Activated naive CD8-positive, alpha-beta T cell treated with anti-CD3 and anti-CD28 coated beads for 36 hours (primary cell): ENCODE data around the gene B3GNT3. TPM values are rescaled to one million over a fixed set of nuclear protein-coding genes. Genes with fewer than 3 reads are reported as not detected.
"Not testable (repeated sequence)": the region's sequence is repeated elsewhere in the genome, so short reads cannot be mapped to it uniquely, and the experiment has no call there.

Source experiments
- DNase-seq: peaks from one replicate; pipeline ENCODE4 v3.0.0; 2021
- H3K27ac Mint-ChIP-seq: one replicate; pipeline ENCODE4 v1.8.0; 2022; ENCODE audit warnings: mild to moderate bottlenecking, moderate library complexity, mixed read lengths
- H3K27me3 Mint-ChIP-seq: one replicate; pipeline ENCODE4 v1.8.0; 2022; ENCODE audit warnings: mild to moderate bottlenecking, mixed read lengths
- H3K36me3 Mint-ChIP-seq: one replicate; pipeline ENCODE4 v1.8.0; 2021; ENCODE audit warnings: mild to moderate bottlenecking, mixed read lengths
- H3K4me1 Mint-ChIP-seq: one replicate; pipeline ENCODE4 v1.8.0; 2021; ENCODE audit warnings: mixed read lengths
- H3K4me3 Mint-ChIP-seq: one replicate; pipeline ENCODE4 v1.8.0; 2022; ENCODE audit warnings: mild to moderate bottlenecking, moderate library complexity, mixed read lengths
- H3K9me3 Mint-ChIP-seq: one replicate; pipeline ENCODE4 v1.8.0; 2022; ENCODE audit warnings: mixed read lengths
- total RNA-seq, 2 experiments: library from RNA; stranded (reverse); gene quantifications; one replicate each; pipeline ENCODE4 v1.2.3, GENCODE V29; 2021

Gene B3GNT3
- total RNA-seq, 2 experiments from 2014 or later, result not detected

DNA sequence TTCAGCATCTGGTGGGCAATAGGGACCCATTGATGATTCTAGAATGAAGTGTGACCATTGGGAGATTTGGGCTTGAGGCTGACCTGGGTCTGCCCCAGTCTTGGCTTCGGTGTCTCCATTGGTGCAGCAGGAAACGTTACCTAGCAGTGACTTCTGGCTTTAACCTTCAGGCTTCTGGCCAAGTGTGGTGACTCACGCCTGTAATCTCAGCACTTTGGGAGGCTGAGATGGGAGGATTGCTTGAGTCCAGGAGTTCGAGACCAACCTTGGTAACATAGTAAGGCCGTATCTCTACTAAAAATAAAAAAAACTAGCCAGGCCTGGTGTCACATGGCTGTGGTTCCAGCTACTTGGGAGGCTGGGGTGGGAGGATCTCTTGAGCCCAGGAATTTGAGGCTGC, 36.4 kb upstream of the B3GNT3 start:
- Mint-ChIP-seq H3K27ac (peak overlapping the region; percentile 1), H3K4me1 (peaks cover 41% of the 10 kb centered on the region), H3K4me3 (no peak overlapping the region), H3K27me3 (no peaks in the 10 kb centered on the region), H3K36me3 (peaks cover 50% of the 10 kb centered on the region), H3K9me3 (no peaks in the 10 kb centered on the region)
- DNase-seq, result no peak

DNA sequence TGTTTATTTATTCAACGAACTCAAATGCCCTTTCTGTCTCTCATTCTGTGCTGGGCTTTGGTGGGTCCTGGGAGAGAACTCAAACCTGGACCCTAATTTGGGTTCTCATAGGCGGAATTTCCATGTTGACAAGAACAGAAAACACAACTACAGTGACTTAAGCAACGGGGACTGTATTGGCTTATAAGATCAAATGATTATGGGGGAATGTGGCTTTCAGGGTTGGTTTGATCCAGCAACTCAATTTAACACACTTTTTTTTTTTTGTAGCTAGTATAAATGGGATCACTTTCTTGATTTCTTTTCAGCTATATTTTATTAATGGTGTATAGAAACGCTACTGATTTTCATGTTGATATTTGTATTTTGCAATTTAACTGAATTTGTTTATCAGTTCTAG, 33.8 kb upstream of the B3GNT3 start:
- DNase-seq, result no peak
- no peaks in the 10 kb centered on the region for H3K9me3 Mint-ChIP-seq
- no peaks in the 10 kb centered on the region for H3K27me3 Mint-ChIP-seq
- no peak overlapping the region for H3K4me3 Mint-ChIP-seq
- H3K36me3 Mint-ChIP-seq, result peaks cover 52% of the 10 kb centered on the region
- H3K4me1 Mint-ChIP-seq, result peaks cover 25% of the 10 kb centered on the region
- H3K27ac Mint-ChIP-seq, result no peak overlapping the region

DNA sequence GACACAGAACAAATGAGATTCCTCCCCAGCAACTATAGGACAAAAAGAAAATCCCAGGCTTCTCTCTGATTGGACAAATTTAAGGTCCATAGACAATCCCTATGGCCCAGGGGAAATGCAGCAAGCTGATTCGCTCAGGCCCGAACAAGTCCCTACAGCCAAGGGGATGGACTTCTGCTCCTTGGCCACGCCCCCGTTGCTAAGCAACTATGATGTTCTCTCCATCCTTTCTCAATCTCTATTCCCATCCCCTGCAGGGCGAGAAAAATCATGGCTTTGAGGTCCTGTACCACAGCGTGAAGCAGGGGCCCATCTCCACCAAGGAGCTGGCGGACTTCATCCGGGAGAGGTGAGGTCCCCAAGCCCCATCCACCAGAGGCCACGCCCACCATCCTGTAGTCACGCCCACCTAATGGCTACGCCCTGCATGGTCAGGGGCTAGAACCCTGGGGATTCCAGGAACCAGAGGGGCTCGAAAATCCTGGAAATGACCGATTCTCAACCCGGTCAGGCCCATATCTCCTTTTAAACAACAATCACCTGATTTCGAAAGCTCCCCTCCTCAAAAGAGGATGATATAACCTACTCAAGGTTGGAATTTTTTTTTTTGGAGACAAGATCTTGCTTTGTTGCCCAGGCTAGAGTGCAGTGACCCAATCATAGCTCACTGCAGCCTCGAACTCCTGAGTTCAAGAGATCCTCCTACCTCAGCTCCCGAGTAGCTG, 32.3 kb upstream of the B3GNT3 start:
- Mint-ChIP-seq H3K4me3 (no peak overlapping the region), H3K27ac (peak overlapping the region; percentile 51), H3K36me3 (peaks cover 39% of the 10 kb centered on the region), H3K4me1 (peaks cover 19% of the 10 kb centered on the region), H3K27me3 (no peaks in the 10 kb centered on the region), H3K9me3 (no peaks in the 10 kb centered on the region)
- no peak for DNase-seq

DNA sequence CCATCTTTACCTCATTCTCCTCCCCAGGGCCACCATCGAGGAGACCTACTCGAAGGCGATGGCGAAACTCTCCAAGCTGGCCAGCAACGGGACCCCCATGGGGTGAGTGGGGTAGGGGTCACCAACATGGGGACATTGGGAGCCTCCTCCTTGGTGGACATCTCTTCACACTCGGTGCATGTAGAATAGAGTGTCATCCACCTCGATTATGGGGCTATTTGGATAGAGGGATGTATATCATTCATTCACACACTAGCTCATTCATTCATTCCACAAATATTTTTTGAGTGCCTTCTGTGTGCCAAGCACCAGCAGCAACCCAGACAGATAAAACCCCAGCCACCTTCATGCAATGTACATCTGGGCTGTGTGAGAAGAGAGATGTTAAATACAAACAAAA, 30.6 kb upstream of the B3GNT3 start:
- Mint-ChIP-seq H3K27me3 (no peaks in the 10 kb centered on the region), H3K4me3 (no peak overlapping the region), H3K4me1 (peaks cover 13% of the 10 kb centered on the region), H3K36me3 (peaks cover 34% of the 10 kb centered on the region), H3K27ac (no peak overlapping the region), H3K9me3 (no peaks in the 10 kb centered on the region)
- no peak for DNase-seq

DNA sequence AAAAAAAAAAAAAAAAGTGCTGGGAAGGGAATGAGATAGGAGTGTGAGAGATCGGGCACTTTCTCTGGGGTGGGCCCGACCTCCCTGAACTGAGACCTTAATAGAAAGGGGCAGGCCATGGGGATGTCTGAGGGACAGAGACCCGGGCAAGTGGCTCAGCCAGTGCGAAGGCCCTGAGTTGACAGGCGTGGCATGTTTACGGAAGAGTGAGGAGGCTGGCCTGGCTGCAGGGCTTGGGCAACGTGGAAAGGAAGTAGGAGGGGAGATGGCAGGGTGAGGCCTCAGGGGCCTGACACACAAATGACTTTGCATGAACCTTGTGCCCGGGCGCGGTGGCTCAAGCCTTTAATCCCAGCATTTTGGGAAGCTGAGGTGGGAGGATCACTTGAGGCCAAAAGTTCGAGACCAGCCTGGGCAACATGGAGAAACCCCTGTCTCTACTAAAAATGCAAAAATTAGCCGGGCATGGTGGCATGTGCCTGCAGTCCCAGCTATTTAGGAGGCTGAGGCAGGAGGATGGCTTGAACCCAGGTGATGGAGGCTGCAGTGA, 29.8 kb upstream of the B3GNT3 start:
- Mint-ChIP-seq H3K4me3 (no peak overlapping the region), H3K4me1 (peaks cover 8% of the 10 kb centered on the region), H3K27me3 (no peaks in the 10 kb centered on the region), H3K36me3 (peaks cover 30% of the 10 kb centered on the region), H3K9me3 (no peaks in the 10 kb centered on the region), H3K27ac (no peak overlapping the region)
- no peak for DNase-seq

DNA sequence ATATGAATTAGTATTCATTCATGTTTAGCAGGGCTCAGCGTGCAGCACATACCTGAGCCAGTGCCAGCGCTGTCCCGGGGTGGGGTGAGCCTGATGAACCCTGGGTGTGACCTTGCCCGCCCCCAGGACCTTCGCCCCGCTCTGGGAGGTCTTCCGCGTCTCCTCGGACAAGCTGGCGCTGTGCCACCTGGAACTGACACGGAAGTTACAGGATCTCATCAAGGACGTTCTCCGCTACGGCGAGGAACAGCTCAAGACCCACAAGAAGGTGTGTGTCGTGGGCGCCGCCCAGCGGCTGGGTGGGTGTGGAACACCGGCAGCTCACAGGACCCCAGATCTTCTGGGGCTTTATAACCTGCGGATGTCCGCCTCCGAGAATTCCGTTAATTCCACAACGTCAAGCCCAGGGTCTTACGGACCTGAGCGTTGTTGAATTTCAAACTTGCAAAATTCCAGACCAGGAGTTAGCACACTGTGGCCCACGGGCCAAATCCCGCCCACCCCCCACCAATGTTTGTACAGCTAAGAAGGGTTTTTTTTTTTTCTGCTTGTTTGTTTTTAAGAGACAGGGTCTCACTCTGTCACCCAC, 28.3 kb upstream of the B3GNT3 start:
- Mint-ChIP-seq H3K4me1 (peaks cover 3% of the 10 kb centered on the region), H3K27me3 (no peaks in the 10 kb centered on the region), H3K4me3 (no peak overlapping the region), H3K9me3 (no peaks in the 10 kb centered on the region), H3K36me3 (peaks cover 21% of the 10 kb centered on the region), H3K27ac (no peak overlapping the region)
- no peak for DNase-seq

DNA sequence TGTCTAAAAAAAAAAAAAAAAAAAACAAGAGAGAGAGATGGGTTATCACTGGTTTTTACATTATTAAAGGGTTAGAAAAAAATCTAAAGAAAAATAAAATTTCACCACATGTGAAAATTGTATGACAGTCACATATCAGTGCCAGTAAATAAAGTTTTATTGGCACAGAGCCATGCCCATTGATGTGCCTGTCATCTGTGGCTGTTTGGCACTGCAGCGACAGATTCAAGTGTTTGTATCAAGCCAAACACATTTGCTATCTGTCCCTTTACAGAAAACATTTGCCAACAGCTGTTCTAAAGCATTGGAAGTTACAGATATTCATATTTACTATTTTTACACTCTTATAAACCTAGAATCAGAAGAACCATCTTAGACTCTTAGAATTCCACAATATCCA, 27.4 kb upstream of the B3GNT3 start:
- peaks cover 25% of the 10 kb centered on the region for H3K36me3 Mint-ChIP-seq
- DNase-seq, result no peak
- H3K27ac Mint-ChIP-seq, result no peak overlapping the region
- no peak overlapping the region for H3K4me3 Mint-ChIP-seq
- peaks cover 3% of the 10 kb centered on the region for H3K4me1 Mint-ChIP-seq
- H3K9me3 Mint-ChIP-seq, result no peaks in the 10 kb centered on the region
- no peaks in the 10 kb centered on the region for H3K27me3 Mint-ChIP-seq

DNA sequence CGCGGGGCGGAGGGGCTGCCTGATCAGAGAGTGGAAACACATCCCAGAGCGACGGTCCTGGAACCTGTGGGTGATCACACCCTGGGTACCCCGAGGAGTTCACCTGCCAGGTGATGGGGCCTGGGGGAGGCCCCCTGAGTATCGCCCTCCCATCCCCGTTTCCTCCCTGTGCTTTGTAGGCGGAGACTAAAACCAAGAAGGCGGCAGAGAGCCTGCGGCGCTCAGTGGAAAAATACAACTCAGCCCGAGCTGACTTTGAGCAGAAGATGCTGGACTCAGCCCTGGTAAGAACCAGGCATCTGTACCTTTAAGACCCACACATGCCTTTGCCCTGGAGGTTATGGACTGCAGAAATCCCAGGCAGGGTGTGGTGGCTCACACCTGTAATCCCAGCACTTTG, 24.3 kb upstream of the B3GNT3 start:
- no peak for DNase-seq
- Mint-ChIP-seq H3K4me3 (no peak overlapping the region), H3K27me3 (no peaks in the 10 kb centered on the region), H3K9me3 (no peaks in the 10 kb centered on the region), H3K27ac (no peak overlapping the region), H3K36me3 (peaks cover 26% of the 10 kb centered on the region), H3K4me1 (peaks cover 3% of the 10 kb centered on the region)

DNA sequence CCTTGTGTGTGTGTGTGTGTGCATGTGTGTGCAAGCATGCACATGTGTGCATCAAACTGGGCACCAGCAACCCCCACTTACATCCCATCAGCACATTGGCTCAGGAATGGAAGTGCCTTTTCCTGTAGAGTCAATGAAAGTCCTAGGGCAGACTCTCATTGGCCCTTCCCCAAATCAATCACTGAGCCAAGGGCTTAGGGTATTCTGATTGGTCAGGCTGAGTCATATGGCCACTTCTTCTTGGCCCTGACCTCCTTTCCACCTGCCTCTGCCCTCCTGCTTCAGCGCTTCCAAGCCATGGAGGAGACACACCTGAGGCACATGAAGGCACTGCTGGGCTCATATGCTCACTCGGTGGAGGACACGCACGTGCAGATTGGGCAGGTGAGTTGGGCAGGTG, 22.8 kb upstream of the B3GNT3 start:
- Mint-ChIP-seq H3K4me3 (no peak overlapping the region), H3K27ac (no peak overlapping the region), H3K27me3 (no peaks in the 10 kb centered on the region), H3K36me3 (peaks cover 33% of the 10 kb centered on the region), H3K4me1 (peaks cover 12% of the 10 kb centered on the region), H3K9me3 (no peaks in the 10 kb centered on the region)
- no peak for DNase-seq

DNA sequence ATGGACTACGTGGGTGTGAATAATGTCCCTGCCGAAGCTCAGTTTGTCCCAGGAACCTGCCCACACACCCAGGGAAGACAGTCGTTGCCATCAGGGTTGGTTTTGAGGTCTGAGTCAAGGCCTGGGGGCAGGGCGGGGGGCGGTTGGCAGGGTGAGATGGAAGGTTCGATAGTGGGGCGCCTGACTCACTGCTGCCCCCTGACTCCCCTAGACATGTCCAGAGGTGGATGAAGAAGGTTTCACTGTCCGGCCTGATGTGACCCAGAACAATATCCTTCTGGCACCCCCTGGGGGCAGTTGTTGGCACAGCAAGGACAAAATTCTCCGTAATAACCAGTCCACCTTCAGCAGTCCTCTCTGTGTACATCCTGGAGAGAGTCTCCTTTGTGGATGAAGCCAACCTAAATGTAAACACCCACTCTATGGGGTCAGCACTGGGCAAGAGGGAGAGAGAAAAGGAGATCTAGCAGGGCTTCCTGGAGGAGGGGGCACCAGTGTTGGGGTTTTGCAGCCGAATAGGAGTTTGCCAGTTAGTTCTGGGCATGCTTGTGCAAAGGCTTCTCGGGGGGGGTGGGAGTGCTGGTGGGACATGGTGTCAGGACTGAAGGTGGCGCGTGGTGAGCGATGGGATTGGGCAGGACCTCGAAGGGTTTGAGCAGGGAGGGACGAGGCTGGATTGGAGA, 19.6 kb upstream of the B3GNT3 start:
- Mint-ChIP-seq H3K27ac (peak overlapping the region; percentile 74), H3K9me3 (no peaks in the 10 kb centered on the region), H3K4me3 (no peak overlapping the region), H3K27me3 (no peaks in the 10 kb centered on the region), H3K4me1 (peaks cover 16% of the 10 kb centered on the region), H3K36me3 (peaks cover 35% of the 10 kb centered on the region)
- no peak for DNase-seq

DNA sequence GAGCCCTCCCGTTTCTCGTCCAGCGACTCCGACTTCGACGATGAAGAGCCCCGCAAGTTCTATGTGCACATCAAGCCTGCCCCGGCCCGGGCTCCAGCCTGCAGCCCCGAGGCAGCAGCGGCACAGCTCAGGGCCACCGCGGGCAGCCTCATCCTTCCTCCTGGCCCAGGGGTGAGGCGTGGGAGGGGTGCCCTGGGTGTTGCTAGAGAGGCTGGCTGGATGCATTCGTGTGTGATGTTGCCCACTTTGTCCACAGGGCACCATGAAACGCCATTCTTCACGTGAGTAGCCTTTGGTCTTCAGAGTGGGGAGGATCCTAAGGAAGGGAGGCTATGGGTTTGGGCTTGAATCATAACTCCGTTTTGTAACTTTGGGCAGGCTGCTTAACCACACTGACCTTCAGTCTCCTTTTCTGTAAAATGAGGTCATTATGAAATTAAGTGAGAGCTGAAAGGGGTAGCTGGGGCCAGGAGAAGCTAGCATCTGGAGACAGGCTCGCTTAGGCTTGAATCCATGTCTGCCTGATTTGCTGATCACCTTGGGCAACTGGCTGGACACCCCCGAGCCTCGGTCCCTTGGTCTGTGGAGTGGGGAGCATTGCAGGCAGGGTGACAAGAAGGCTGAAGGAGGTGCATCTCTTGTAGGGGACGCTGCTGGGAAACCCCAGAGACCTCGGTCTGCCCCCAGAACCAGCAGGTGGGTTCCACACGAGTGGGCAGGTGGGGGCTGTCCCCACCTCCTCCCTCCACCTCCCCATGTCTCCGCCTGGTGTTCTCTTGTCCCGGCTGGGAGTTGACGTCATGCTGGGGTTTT, 18.7 kb upstream of the B3GNT3 start:
- Mint-ChIP-seq H3K27me3 (no peaks in the 10 kb centered on the region), H3K36me3 (peaks cover 37% of the 10 kb centered on the region), H3K27ac (peak overlapping the region; percentile 85), H3K4me1 (peaks cover 16% of the 10 kb centered on the region), H3K9me3 (no peaks in the 10 kb centered on the region), H3K4me3 (no peak overlapping the region)
- no peak for DNase-seq

DNA sequence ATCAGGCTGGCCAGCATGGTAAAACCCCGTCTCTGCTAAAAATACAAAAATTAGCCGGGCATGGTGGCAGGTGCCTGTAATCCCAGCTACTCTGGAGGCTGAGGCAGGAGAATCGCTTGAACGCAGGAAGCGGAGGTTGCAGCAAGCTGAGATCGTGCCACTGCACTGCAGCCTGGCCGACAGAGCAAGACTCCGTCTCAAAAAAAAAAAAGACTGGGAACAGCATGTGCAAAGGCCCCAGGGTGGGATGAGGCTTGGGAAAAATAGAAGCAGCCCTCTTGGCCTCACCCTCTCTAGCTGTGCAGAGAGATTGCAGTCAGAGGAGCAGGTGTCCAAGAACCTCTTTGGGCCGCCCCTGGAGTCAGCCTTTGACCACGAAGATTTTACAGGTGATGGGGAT, 17.1 kb upstream of the B3GNT3 start:
- H3K27ac Mint-ChIP-seq, H3K27me3 Mint-ChIP-seq, H3K4me3 Mint-ChIP-seq, DNase-seq, H3K9me3 Mint-ChIP-seq: not testable (repeated sequence)
- peaks cover 32% of the 10 kb centered on the region for H3K36me3 Mint-ChIP-seq
- peaks cover 16% of the 10 kb centered on the region for H3K4me1 Mint-ChIP-seq

DNA sequence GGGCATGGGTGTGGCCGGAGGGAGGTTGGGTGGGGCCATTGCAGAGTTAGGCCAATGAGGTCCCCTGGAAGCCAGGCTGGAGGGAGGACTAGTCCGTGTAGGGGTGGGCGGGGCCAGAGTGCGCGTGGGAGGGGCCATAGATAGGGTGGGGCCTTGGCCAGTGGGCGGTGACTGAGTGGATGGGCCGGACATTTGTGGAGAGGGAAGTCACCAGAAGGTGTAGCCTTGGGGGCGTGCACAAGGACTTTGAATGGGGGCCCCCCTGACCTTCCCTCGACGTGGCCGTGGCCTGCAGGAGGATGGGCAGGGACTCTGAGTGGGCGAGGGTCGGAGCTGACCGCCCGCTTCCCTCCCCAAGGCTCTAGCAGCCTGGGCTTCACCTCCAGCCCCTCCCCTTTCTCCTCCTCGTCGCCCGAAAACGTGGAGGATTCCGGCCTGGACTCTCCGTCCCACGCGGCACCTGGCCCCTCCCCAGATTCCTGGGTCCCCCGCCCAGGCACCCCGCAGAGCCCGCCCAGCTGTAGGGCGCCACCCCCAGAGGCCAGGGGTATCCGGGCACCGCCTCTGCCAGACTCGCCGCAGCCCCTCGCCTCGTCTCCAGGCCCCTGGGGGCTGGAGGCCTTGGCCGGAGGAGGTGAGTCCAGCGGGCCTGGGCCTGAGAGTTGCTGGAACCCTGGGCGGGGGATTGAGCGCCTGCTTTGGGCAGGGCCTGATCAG, 16.5 kb upstream of the B3GNT3 start:
- H3K4me1 Mint-ChIP-seq, result peaks cover 16% of the 10 kb centered on the region
- no peaks in the 10 kb centered on the region for H3K9me3 Mint-ChIP-seq
- DNase-seq, result peak; percentile 49
- H3K36me3 Mint-ChIP-seq, result peaks cover 28% of the 10 kb centered on the region
- no peak overlapping the region for H3K4me3 Mint-ChIP-seq
- no peak overlapping the region for H3K27ac Mint-ChIP-seq
- H3K27me3 Mint-ChIP-seq, result no peaks in the 10 kb centered on the region
